ENCODE data around the gene CD4.

- TF ChIP-seq CTCF (IDR thresholded peaks at IDR 0.05) (no peak), POLR2A (IDR thresholded peaks at IDR 0.05) (no peak)
Measured at GRCh38 chr12:6769666-6770065, 19.7 kb upstream of the CD4 start.

Data from lower leg skin (tissue), 3 donors.